Skin of body (tissue), 2 donors: Measurements from ENCODE around the gene ENTPD8. TPM values are rescaled to one million over a fixed set of nuclear protein-coding genes. Genes with fewer than 3 reads are reported as not detected.
"Not testable (repeated sequence)": the region's sequence is repeated elsewhere in the genome, so short reads cannot be mapped to it uniquely, and the experiment has no call there.

Experiments
- DNase-seq: peaks from one replicate; lab custom pipeline; 2025; lab: John Stamatoyannopoulos, UW
- total RNA-seq: library from RNA; depleted of rRNA; stranded (reverse); fragments of >200 nt; gene quantifications from one replicate; pipeline ENCODE4 v1.2.3, GENCODE V29; 2014

Gene ENTPD8
- total RNA-seq, 1 donor from 2014 or later, result 0.10 TPM

DNA sequence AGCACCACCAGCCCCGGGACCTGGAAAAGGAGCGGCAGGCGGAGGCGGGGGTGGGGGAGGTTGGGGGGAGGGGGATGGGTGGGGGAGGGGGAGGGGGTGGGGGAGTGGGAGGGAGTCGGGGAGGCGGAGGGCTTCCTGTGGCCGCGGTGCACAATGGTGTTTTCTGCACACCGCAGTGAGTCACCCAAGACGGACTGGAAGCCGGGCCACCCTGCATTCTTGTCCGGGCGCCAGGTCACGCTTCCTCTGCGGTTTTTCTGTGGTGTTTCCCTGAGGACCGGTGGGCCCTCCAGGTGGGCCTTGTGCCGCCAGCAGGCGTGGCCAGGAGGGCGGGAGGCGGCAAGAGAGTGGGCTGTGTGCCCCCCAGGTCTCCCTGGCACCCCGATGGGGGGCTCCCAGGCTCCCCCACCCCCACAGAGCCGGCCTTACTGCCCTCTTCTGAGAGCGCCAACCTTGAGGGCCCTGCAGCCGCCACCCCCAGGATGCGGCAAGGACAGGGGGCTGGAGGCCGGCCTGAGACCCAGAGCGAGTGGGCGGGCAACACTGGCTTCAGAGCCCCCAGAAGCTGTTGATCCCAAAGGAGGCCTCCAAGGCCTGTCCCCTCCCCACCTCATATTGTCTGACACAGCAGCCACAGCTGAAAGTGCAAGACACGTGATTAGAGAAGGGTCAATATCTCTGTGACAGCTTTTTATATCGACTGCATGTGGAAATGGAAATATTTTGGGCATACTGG, 29.3 kb downstream of the ENTPD8 start:
- no peak for DNase-seq

DNA sequence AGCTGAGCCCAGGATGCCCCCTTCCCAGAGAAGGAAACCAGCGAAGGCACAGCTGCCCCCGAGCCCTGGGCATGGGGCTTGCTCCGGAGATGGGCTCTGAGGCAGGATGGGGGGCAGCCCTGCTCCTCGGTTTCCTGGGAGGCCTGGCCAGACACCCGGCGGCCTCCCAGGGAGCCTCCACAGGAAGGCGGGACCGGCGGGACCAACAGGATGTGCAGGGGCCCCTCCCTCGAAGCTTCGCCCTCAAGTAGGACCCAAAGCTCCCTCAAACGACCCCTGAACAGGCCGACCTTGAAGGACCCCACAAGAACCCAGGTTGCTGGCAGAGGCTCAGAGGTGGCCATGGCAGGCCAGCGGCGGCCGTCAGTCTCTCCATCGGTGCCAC, 29.9 kb downstream of the ENTPD8 start:
- no peak for DNase-seq

DNA sequence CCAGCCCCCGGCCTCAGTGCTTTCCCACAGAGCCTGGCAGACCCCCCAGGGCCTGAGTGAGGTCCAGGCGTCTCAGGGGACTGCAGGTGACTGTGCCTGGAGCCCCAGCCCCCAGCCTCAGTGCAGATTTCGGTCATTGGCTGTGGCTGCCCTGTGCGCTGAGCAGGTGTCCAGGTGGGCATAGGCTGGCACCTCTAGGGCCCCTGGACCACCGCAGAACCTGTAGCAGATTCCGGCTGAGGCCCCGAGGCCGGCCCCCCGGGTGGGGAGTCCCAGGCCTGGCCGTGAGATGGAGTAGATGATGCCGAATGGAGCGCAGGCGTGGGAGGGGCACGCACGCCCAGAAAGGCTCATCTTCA, 30.3 kb downstream of the ENTPD8 start:
- no peak for DNase-seq

DNA sequence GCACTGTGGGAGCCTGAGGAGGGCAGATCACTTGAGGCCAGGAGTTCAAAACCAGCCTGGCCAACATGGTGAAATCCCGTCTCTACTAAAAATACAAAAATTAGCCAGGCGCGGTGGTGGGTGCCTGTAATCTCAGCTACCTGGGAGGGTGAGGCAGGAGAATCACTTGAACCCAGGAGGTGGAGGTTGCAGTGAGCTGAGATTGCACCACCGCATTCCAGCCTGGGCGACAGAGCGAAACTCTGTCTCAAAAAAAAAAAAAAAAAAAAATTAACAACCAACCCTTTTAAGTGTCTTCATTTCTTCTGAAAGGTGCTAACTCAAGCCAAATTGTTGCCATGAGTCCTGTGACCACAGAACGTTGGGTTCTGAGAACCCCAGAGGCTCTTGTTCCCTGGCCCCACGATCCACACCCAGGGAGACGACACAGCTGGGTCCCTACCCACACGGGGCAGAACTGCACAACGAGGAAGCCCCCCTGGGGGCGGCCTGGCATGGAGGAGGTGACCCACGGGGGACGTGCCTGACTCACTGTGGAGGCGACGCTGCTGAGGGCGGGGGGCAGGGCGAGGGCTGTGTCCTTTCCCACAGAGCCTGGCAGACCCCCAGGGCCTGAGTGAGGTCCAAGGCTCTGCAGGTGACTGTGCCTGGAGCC, 30.8 kb downstream of the ENTPD8 start:
- not testable (repeated sequence) for DNase-seq

DNA sequence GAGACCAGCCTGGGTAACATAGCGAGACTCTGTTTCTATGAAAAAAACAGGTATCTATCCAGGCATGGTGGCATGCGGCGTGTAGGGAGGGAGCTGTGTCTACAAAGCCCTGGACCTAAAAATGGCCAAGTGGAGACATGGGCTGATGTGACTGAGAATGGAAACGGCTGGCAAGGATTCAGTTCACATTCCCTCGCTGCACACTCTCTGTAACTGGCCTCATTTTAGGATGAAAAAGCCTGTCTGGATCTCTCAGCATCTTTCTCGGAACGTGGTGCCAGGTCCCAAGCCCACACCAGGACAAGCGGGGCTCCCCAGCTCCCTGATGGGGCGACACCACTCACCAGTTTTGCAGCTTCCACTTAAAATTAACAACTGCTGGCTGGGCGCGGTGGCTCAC, 31.6 kb downstream of the ENTPD8 start:
- DNase-seq, result no peak

DNA sequence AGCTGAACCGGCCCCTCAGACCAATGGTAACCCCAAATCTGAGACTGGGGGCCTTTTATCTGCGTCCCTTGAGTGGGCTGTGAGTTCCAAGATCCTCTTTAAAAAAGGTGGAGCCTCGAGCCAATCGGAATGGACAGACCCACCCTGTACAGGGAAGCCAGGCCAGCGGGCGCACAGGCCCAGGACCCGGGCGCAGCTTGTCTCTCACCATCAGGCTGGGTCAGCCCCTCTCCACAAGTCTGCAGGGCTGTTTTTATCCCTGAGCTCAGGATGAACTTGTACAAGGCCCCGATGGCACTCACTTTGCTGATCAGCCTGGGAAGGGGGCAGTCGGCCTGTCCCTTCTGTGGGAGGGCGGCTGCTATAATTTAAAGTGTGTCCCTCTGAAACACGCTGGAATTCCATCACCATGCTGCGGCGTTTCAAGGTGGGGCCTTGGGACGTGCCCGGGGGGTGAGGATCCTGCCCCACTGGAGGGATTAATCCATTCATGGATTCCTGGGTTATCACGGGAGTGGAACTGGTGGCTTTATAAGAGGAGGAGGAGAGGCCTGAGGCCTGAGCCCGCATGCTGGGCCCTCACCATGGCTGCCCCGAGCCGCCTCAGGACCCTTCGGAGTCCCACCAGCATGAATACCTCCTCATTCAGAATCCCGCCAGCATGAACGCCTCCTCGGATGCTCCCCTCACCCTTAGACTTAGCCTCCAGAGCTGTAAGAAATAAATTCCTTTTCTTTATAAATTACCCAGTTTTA, 32.3 kb downstream of the ENTPD8 start:
- DNase-seq, result no peak

DNA sequence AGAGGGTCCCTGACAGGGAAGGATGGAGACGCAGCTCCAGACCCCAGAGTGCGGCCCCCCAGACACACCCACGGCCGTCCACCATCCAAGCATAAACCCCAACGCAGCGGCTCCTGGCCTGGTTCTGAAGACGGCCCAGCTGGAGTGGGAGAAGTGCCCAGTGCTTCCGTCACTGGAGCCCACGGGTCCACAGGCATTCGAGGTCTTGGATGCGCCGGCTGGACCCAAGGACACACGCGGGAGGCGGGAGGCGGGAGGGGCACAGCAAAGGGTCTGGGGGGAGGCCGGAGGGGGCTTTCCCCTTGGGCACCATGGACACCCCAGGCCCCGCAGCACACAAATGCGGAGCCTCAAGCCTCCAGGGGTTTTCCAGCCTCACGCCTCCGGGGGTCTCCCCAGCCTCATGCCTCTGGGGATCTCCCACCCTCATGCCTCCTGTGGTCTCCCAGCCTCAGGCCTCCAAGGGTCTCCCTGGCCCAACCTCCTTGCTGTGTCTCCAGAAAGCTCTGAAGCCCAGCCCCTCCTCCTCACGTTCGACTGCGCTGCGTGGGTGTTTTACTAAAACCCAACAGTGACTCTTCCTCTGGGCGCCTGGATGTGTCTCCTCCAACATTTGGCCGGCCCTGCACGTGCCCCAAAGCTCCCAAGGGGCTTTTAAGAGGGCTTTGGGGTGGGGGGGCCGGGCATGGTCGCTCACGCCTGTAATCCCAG, 33.4 kb downstream of the ENTPD8 start:
- DNase-seq, result no peak

DNA sequence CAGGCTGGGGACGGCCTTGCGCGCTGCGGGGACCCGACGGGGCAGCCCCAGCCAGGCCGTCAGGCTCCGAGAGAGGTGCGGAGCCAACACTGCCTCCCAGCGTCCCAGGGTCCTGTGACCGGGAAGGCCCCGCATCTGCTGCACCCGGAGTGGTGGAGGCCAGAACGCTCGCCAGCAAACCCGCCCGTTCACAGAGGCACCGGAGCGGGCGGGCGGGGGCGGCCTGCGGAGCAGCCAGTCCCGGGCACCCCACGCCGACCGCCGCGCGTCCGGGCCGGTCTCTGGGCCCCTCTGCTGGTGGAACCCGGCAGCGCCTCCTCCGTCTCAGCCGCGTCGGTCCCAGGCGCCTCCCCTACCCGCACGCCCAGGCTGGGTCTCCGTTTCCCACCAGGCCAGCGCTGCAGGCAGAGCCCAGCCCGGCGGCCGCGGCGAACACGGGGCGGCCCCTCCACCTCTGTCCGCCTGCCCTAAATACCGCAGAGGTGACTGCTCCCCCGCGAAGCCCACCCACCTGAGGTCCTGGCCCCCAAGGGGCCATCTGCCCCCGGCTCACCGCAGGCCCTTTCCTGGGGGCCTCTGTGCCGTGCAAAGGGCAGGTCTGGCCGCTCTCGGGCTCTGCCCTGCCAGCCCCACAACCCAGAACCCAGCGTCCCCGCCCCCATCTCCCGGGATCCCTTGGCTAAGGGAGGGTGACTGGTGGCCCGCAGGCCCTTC, 34.1 kb downstream of the ENTPD8 start:
- DNase-seq, result no peak

DNA sequence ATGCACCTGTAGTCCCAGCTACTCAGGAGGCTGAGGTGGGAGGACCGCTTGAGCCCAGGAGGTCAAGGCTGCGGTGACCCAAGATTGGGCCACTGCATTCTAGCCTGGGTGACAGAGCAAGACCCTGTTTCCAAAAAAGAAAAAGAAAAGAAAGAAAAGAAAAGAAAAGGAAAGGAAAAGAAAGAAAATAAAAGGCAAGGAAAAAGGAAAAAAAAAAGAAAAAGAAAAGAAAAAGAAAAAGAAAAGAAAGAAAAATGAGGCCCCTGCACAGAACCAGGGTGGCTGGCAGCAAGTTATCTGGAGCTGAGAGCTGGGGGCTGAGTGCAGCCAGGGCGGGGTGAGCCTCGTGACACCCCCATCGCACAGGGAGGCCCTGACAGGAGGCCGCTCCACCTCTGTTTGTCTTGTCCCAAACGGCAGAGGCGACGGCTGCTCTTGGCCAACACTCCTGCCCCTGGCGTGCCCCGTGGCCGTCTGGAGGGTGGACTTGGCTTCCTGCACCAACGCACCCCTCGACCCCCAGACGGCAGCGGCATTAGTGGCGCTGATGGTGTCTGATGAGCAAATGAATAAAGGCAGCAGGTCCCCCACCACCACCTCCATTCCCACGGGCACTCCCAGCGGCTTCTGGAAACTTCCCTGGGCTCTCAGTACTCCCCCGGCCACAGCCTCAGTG, 34.9 kb downstream of the ENTPD8 start:
- DNase-seq, result no peak

DNA sequence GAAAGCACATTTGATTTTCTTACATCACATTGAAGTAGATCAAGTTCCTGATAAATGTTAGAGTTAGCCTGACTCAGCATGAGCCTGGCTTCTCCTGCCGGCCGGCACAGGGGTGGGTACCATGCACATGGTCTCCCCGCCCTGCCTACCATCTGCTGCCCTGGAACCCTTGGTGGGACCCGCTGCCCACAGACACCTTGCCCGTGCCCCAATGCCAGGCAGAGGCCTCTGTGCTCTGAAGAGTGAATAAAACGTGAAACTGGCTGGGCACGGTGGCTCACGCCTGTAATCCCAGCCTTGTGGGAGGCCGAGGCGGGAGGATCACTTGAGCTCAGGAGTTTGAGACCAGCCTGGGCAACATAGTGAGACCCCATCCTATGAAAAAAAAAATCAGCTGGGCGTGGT, 35.5 kb downstream of the ENTPD8 start:
- DNase-seq, result no peak

DNA sequence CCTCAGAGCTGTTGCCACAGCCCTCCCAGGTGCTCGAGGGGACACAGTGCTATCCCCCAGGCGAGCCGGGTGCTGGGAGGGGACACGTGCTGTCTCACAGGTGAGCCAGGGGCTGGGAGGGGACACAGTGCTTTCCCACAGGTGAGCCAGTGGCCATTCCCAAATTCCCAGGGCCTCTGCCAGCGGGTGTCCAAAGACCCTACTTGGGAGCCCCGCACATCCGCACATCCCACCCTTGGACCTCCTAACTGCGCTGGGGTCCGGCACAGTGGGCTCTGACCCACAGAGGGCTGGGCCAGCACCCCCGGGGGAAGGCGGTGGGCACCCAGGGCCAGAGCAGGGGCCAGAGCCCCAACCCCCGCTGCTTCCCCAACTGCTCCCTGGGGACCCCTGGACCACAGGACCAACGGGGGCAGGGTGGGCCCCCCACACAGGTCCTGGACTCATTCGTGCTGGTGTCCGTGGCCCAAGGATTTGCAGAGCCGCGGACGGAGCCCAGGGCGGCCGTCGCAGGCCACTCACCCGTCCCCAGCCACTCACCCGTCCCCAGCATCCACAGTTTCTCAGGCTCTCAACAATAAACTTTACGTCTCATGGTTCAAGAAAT, 36.1 kb downstream of the ENTPD8 start:
- no peak for DNase-seq

DNA sequence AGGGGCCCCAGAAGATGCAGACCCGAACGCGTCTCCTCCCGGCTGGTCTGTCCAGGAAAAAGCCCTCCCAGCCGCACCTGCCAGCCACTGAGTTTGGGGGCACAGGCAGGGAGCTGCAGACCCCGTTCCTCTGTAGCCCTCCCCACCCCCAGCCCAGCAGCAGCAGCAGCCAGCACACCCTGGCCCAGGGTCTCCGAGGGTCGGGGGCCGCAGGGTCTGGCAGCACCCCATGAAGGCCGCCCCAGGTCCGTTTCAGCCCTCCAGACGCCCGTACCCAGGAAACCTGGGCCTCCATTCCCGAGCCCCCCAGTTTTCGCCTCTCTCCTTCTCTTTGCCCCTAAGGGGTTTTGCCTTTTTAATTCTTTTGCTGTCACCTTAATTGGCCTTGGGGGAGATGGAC, 37.9 kb downstream of the ENTPD8 start:
- no peak for DNase-seq

DNA sequence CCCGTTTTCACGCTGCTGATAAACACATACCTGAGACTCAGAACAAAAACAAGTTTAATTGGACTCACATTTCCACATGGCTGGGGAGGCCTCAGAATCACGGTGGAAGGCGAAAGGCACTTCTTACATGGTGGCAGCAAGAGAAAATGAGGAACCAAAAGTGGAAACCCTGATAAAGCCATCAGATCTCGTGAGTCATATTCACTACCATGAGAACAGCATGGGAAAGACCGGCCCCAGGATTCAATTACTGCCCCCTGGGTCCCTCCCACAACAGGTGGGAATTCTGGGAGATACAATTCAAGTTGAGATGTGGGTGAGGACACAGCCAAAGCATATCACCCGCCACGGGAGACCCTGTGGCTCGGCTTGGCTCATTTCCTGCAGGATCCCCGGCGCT, 38.4 kb downstream of the ENTPD8 start:
- DNase-seq, result no peak

DNA sequence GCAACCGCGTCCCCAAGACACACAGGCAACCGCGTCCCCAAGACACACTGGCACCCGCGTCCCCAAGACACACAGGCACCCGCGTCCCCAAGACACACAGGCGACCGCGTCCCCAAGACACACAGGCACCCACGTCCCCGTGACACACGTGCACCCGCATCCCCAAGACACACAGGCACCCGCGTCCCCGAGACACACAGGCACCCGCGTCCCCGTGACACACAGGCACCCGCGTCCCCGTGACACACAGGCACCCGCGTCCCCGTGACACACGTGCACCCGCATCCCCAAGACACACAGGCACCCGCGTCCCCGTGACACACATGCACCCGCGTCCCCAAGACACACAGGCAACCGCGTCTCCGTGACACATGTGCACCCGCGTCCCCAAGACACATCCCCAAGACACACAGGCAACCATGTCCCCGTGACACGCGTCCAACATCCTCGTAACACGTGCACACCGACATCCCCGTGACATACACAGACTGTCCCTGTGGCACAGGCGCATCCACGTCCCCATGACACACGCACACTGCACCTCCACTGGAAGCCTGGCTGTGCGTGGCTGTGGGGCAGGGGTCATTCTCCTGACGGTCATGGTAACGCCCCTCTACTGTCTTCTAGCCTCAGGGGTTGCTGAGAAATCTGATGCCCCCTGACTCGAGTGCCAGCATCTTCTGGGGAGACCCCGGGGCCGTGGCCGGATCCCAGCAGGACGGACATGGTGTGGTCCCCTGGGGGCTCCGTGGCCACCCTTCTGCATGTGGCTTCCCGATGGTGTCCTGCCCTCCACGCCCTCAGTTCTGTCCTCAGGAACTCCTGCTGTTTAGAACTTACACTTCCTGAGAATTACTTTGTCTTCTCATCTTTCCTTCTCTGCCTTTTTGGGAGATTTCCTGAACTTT, 42.3 kb downstream of the ENTPD8 start:
- no peak for DNase-seq

DNA sequence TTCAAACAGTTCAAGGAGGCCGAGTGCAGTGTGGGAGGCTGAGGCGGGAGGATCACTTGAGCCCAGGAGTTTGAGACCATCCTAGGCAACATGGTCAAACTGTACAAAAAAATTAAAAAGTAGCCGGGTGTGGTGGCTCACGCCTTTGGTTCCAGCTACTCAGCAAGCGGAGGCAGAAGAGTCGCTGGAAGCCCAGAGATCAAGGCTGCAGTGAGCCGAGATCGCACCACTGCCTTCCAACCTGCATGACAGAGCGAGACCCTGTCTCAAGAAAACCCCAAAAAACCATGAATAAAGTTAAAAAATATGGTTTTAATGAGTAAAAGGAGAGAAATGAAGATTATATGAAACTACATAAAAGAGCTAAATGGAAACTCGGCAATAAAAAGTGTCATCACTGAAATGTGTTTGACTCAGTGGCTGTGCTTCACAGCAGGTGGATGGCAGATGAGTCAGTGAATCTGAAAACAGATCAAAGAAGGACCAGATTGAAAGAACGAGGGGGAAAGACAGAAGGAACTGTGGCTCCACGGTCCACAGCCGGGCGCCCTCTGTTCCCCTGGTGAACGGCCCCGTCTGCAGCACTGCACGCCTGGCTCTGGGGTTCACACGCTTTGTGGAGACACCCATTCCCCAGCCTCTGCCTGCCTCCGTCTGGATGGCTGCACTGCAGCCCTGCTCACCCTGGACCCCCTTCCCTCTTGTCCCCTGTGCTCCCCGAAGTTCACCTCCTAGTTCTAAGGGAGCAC, 43.3 kb downstream of the ENTPD8 start:
- no peak for DNase-seq

DNA sequence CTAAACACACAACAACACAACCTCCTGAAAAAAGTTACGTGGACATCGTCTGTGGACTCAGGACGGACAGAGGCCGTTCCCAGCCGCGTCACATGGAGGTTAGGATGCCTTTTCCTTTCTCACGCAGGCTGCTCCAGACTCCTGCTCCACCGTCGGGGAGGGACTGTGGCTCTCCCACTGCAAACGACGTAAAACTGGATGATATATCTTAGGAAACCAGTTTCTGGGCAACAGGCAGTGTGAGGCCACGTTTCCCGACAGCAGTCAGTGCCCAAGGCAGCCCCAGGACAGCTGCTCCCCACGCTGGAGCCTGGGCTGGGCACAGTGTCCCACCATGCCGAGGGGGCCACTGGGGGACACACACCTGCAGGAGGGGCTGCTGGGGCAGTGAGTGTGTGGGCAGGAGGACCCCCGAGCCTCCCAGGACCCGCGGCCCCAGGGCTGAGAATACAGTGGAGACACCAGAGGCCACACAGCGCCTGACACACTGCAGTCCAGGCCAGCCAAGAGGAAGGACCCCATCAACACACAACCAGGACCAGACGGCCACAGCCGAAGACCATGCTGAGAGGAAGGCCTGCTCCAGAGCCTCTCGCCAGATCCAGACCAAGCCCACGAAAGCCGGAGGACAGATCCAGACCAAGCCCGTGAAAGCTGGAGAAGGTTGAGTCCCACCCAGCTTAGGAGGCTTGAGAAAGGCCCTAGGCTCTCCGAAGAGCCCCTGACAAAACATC, 44.4 kb downstream of the ENTPD8 start:
- no peak for DNase-seq

DNA sequence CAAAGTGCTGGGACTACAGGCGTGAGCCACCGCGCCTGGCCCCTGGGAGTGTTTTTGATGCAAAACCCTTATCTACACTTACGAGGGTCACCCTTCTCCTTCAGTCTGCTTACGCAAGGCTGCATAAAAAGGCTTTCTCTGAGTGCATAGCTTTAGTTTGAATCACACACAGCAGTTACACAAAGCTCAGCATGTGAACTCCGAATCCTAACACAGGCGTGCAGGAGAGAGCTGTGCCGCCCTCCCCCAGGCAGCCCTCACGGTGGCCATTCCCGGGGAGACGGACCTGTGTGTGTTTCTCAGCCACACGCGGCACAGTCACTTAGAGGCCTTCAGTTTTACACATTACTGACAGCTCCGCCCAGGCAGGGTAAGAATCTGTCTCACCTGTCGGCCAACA, 44.9 kb downstream of the ENTPD8 start:
- DNase-seq, result no peak

DNA sequence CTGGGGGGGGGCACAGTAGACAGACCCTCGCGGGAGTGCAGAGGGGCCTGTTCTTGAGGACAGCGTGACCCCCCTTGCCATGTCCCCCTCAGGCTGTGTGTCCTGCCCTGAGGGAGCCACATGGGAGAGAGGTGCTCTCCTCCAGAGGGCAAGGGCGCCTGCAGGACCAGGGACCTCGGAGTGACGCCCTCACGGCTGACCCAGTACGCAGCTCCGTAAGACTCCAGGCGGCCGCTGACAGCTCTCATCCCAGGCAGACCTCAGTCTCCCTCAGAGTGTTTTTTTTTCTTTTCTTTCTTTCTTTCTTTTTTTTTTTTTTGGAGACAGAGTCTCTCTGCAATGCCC, 45.5 kb downstream of the ENTPD8 start:
- no peak for DNase-seq
